HL-60 (cell line): ENCODE measurements around the gene MAGOH.

Experiments used
- DNase-seq, 2 experiments: peaks; one replicate each; pipeline ENCODE4 v3.0.0-alpha.2; 2010 to 2020; ENCODE audit warnings: low read depth in 1 of 2, low spot score in 1 of 2
- H3K27ac ChIP-seq: fragments of 250-450 bp; sonication (Bioruptor Pico); replicated peaks from 2 replicates; pipeline ENCODE4 v1.5.1; 2020; ENCODE audit warnings: mild to moderate bottlenecking, moderate library complexity
- H3K27me3 ChIP-seq: fragments of 250-450 bp; sonication (Bioruptor Pico); 2 replicates; pipeline ENCODE4 v1.5.1; 2021; ENCODE audit warnings: mild to moderate bottlenecking, moderate library complexity; ENCODE audit not compliant: insufficient read depth, poor library complexity, severe bottlenecking
- H3K4me3 ChIP-seq: replicated peaks from 2 replicates; pipeline ENCODE4 v1.5.1; 2011; ENCODE audit warnings: mild to moderate bottlenecking, control low read depth, low read length; ENCODE audit not compliant: insufficient read depth
- GABPA ChIP-seq: IDR thresholded peaks from 2 replicates; pipeline ENCODE4 v1.6.1; 2012; ENCODE audit warnings: low read depth
- POLR2AphosphoS5 ChIP-seq: IDR thresholded peaks from 2 replicates; pipeline ENCODE4 v1.6.1; 2012; ENCODE audit warnings: low read depth
- REST ChIP-seq: IDR thresholded peaks from 2 replicates; pipeline ENCODE4 v1.6.1; 2012; ENCODE audit warnings: low read depth; ENCODE audit not compliant: insufficient replicate concordance
- SPI1 ChIP-seq: IDR thresholded peaks from 2 replicates; pipeline ENCODE4 v1.6.1; 2012; ENCODE audit warnings: low read depth, mild to moderate bottlenecking, borderline replicate concordance
- TF ChIP-seq, protein P1 (sequence below): IDR thresholded peaks from one replicate; pipeline ENCODE4 v1.5.1; 2011; ENCODE audit warnings: low read length, control low read depth, inconsistent platforms; ENCODE audit not compliant: insufficient read depth

Gene MAGOH

DNA sequence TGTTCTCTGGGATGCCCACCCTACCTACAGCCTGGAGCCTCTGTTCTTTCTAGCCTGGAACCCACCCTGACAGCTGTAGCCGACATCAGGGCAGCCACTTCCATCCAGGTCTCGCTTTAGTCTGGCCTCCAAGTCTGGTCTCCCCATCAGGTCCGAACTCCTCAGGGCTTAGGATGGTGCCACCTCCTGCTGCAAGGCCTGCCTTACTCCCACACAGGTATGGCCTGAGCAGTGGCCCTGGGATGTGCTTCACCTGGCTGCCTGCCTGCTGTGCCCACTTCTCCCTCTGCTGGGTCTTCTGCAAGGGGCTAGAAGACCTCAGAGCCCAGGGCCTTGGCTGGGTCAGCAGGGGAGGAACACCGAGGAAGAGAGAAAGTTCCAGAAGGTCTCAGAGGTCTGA is 35.7 kb upstream of the MAGOH start:
- H3K27ac ChIP-seq: no peak overlapping the region
- DNase-seq: no peak
- TF ChIP-seq, protein P1, sequence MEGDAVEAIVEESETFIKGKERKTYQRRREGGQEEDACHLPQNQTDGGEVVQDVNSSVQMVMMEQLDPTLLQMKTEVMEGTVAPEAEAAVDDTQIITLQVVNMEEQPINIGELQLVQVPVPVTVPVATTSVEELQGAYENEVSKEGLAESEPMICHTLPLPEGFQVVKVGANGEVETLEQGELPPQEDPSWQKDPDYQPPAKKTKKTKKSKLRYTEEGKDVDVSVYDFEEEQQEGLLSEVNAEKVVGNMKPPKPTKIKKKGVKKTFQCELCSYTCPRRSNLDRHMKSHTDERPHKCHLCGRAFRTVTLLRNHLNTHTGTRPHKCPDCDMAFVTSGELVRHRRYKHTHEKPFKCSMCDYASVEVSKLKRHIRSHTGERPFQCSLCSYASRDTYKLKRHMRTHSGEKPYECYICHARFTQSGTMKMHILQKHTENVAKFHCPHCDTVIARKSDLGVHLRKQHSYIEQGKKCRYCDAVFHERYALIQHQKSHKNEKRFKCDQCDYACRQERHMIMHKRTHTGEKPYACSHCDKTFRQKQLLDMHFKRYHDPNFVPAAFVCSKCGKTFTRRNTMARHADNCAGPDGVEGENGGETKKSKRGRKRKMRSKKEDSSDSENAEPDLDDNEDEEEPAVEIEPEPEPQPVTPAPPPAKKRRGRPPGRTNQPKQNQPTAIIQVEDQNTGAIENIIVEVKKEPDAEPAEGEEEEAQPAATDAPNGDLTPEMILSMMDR: no peak
- no peak for TF ChIP-seq REST
- no peak for TF ChIP-seq SPI1
- TF ChIP-seq POLR2AphosphoS5: no peak
- TF ChIP-seq GABPA: no peak
- no peak overlapping the region for H3K4me3 ChIP-seq
- no peaks in the 10 kb centered on the region for H3K27me3 ChIP-seq

GRCh38 chr1:53273526-53273925 is 35.2 kb upstream of the MAGOH start:
- no peak for TF ChIP-seq SPI1
- TF ChIP-seq, protein P1: no peak
- no peak for TF ChIP-seq REST
- TF ChIP-seq GABPA: no peak
- TF ChIP-seq POLR2AphosphoS5: no peak
- no peak for DNase-seq
- Histone ChIP-seq H3K27ac (no peak overlapping the region), H3K27me3 (no peaks in the 10 kb centered on the region), H3K4me3 (no peak overlapping the region)

DNA sequence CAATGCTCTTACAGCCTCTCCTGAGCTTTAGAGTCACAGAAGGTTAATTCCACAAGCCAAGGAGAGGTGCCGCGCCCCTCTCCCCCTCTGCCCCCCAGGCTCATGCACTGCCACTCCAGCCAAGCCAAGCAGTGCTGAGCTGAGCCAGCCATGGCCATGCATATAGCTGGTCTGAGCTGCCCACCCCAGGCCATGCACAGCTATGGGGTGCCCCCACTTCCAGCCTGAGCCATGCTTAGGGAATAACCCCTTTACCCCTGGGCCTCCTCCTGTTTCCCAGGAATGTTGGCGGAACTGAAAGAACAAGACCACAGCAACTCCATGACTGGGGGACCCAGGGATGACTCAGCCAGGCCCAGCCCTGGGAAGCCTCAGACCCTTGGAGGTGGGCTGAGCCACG is 34.0 kb upstream of the MAGOH start:
- DNase-seq: no peak
- no peak overlapping the region for H3K27ac ChIP-seq
- H3K27me3 ChIP-seq: no peaks in the 10 kb centered on the region
- H3K4me3 ChIP-seq: no peak overlapping the region
- TF ChIP-seq GABPA: no peak
- TF ChIP-seq, protein P1: no peak
- TF ChIP-seq REST: no peak
- TF ChIP-seq POLR2AphosphoS5: no peak
- TF ChIP-seq SPI1: no peak
